GM12892 (cell line): ENCODE results near the gene MLPH.

Experiments used
- POLR2A ChIP-seq: IDR thresholded peaks from 2 replicates; pipeline ENCODE4 v1.6.1; 2011; ENCODE audit warnings: low read depth, low read length, control low read depth
- POLR2AphosphoS5 ChIP-seq: IDR thresholded peaks from 2 replicates; pipeline ENCODE4 v1.6.1; 2011; ENCODE audit warnings: low read depth, low read length, control low read depth
- TAF1 ChIP-seq: IDR thresholded peaks from 2 replicates; pipeline ENCODE4 v1.6.1; 2011; ENCODE audit warnings: low read depth, mild to moderate bottlenecking, control low read depth, low read length, borderline replicate concordance

DNA sequence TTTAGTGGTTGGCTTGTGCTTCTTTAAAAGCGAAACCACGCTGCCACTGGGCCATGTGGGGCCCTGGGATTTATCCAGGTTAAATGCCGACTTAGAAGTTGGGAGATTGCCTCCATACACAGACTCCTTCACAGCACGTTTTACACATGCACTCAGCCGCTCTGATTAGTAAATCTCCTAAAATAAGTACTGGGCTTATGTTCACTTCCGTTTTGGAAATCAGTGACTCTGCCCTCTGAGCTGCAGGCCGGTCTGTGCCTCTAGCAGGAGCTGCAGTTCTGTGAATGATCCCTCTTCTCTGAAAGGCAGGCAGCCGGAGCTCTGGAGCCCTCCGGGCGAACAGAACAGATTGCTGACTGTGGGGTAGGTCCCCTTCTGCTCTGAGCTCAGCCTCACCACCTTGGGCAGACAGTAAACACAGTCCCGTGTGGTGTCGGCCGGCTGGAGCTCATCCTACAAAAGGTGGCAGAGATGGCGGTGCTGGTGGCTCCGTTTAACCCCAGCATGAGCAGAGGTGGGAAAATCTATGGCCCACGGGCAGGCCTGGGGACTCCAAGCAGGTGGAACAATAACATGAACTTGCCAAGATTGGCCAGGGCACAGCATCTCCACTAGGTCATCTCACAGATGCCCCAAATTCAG lies 113.3 kb downstream of the MLPH start:
- TF ChIP-seq TAF1 = no peak
- TF ChIP-seq POLR2A = no peak
- no peak for TF ChIP-seq POLR2AphosphoS5
